MM.1S (cell line): ENCODE data around the gene PPP6R3.
"Not testable (repeated sequence)": the region's sequence is repeated elsewhere in the genome, so short reads cannot be mapped to it uniquely, and the experiment has no call there.

ENCODE experiments used
- DNase-seq: peaks from one replicate; pipeline ENCODE4 v3.0.0-alpha.2; 2015
- H2AFZ ChIP-seq: fragments of 300-600 bp; sonication (generic); 2 replicates; pipeline ENCODE4 v1.6.0; 2016; ENCODE audit warnings: antibody characterized with exemption, low read length
- H3F3A ChIP-seq: fragments of 300-600 bp; sonication (generic); 2 replicates; pipeline ENCODE4 v1.6.1; 2016; ENCODE audit warnings: mild to moderate bottlenecking, antibody characterized with exemption, low read length, moderate library complexity, mixed read lengths; ENCODE audit not compliant: insufficient read depth
- H3K27ac ChIP-seq: fragments of 300-600 bp; sonication (generic); 2 replicates; pipeline ENCODE4 v1.5.1; 2016; ENCODE audit warnings: mild to moderate bottlenecking, low read length
- H3K27me3 ChIP-seq: fragments of 300-600 bp; sonication (generic); replicated peaks from 2 replicates; pipeline ENCODE4 v1.6.0; 2016; ENCODE audit warnings: low read length; ENCODE audit not compliant: insufficient read depth
- H3K36me3 ChIP-seq: fragments of 300-600 bp; sonication (generic); replicated peaks from 2 replicates; pipeline ENCODE4 v1.6.1; 2016; ENCODE audit warnings: mild to moderate bottlenecking, low read length, mixed read lengths; ENCODE audit not compliant: insufficient read depth
- H3K4me1 ChIP-seq: fragments of 300-600 bp; sonication (generic); 2 replicates; pipeline ENCODE4 v1.6.1; 2016; ENCODE audit warnings: low read length, mixed read lengths
- H3K4me2 ChIP-seq: fragments of 300-600 bp; sonication (generic); 2 replicates; pipeline ENCODE4 v1.6.0; 2016; ENCODE audit warnings: low read depth, low read length
- H3K4me3 ChIP-seq: fragments of 300-600 bp; sonication (generic); 2 replicates; pipeline ENCODE4 v1.5.1; 2016; ENCODE audit warnings: low read length, mixed read lengths
- H3K79me2 ChIP-seq: fragments of 300-600 bp; sonication (generic); 2 replicates; pipeline ENCODE4 v1.6.1; 2016; ENCODE audit warnings: mixed run types, low read length, mixed read lengths
- H3K9ac ChIP-seq: fragments of 300-600 bp; sonication (generic); 2 replicates; pipeline ENCODE4 v1.6.1; 2016; ENCODE audit warnings: low read length, mixed read lengths
- H3K9me2 ChIP-seq: fragments of 300-600 bp; sonication (generic); replicated peaks from 2 replicates; pipeline ENCODE4 v1.6.1; 2016; ENCODE audit warnings: mild to moderate bottlenecking, low read length, mixed read lengths; ENCODE audit not compliant: insufficient read depth
- H3K9me3 ChIP-seq: fragments of 300-600 bp; sonication (generic); replicated peaks from 2 replicates; pipeline ENCODE4 v1.6.1; 2016; ENCODE audit warnings: mild to moderate bottlenecking, low read length, mixed read lengths; ENCODE audit not compliant: insufficient read depth
- H4K20me1 ChIP-seq: fragments of 300-600 bp; sonication (generic); 2 replicates; pipeline ENCODE4 v1.6.1; 2016; ENCODE audit warnings: mild to moderate bottlenecking, low read length, moderate library complexity, mixed read lengths; ENCODE audit not compliant: insufficient read depth
- CTCF ChIP-seq: fragments of 300-600 bp; sonication (generic); IDR thresholded peaks from 2 replicates; pipeline ENCODE4 v1.5.1; 2016; ENCODE audit warnings: antibody characterized with exemption, low read length, mixed read lengths
- EZH2 ChIP-seq: fragments of 300-600 bp; sonication (generic); optimal IDR thresholded peaks from 2 replicates; pipeline ENCODE3; 2017; ENCODE audit warnings: low read depth, mild to moderate bottlenecking, antibody characterized with exemption, low read length, mixed read lengths
- EZH2phosphoT487 ChIP-seq: fragments of 300-600 bp; sonication (generic); IDR thresholded peaks from 2 replicates; pipeline ENCODE4 v1.6.1; 2018; ENCODE audit warnings: antibody characterized with exemption, low read length

Gene PPP6R3

DNA sequence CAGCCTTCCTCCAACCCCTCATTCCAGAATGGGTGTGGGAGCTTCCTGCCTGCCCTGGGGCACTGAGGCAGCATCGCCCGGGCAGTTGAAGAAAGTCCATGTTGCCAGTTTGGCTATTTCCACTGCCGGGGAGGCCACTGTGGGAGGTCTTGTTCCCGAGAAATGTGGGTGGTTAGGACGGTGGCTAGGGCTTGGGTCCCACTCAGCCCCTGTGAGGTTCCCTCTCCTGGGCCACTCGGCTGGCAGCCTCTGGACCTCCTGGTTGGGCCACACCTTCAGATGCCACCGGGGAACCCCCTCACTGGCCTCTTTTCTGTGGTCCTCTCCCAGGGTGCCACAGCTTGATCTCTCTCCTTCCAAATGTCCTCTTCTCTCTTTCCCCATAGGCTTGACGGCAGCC lies 5.1 kb upstream of the PPP6R3 start:
- no peak for TF ChIP-seq CTCF
- TF ChIP-seq EZH2phosphoT487 = no peak
- TF ChIP-seq EZH2 = no peak
- Histone ChIP-seq H3K27ac (no peak overlapping the region), H3K79me2 (no peaks in the 10 kb centered on the region), H3K9ac (no peak overlapping the region), H3K9me2 (no peaks in the 10 kb centered on the region), H3K36me3 (no peaks in the 10 kb centered on the region), H3K9me3 (no peaks in the 10 kb centered on the region), H4K20me1 (no peaks in the 10 kb centered on the region), H3K4me2 (no peak overlapping the region), H2AFZ (no peak overlapping the region), H3K27me3 (peaks cover 14% of the 10 kb centered on the region), H3K4me1 (no peaks in the 10 kb centered on the region), H3K4me3 (no peak overlapping the region), H3F3A (peaks cover 4% of the 10 kb centered on the region; the same call in 1 of the 2 replicates)
- DNase-seq = no peak

GRCh38 chr11:68457216-68457897 lies 3.2 kb upstream of the PPP6R3 start:
- Histone ChIP-seq H3K9ac (no peak overlapping the region), H3F3A (peaks cover 4% of the 10 kb centered on the region; the same call in 1 of the 2 replicates), H3K36me3 (no peaks in the 10 kb centered on the region), H3K9me2 (no peaks in the 10 kb centered on the region), H3K27ac (no peak overlapping the region), H3K9me3 (no peaks in the 10 kb centered on the region), H2AFZ (no peak overlapping the region), H3K27me3 (peaks cover 14% of the 10 kb centered on the region), H3K4me2 (no peak overlapping the region), H4K20me1 (peaks cover 3% of the 10 kb centered on the region), H3K79me2 (peaks cover 16% of the 10 kb centered on the region), H3K4me3 (no peak overlapping the region), H3K4me1 (peaks cover 2% of the 10 kb centered on the region; the same call in 1 of the 2 replicates)
- no peak for DNase-seq
- TF ChIP-seq EZH2 (no peak), CTCF (no peak), EZH2phosphoT487 (no peak)

DNA sequence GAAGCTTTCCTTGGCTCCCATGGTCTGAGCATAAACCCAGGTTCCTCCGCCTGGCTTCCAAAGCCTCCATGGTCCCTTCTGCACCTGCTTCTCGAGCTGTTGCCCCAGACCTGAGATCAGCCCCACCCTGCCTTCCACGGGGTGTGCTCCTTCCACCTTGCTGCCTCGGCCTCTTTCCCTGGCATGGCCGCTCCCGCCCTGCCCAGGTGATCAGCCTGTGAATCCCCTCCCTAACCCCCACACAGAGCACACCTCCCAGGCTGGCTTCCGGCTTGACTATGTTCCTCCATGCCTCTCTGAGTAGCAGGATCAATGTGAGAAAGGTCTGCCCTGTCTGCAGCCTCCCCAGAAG lies 2.7 kb upstream of the PPP6R3 start:
- peaks cover 14% of the 10 kb centered on the region for H3K27me3 ChIP-seq
- peaks cover 7% of the 10 kb centered on the region; the same call in 1 of the 2 replicates for H3K4me1 ChIP-seq
- no peak overlapping the region for H3K27ac ChIP-seq
- TF ChIP-seq EZH2phosphoT487 (no peak), EZH2 (no peak), CTCF (no peak)
- H3K4me2 ChIP-seq = no peak overlapping the region
- peaks cover 22% of the 10 kb centered on the region for H3K79me2 ChIP-seq
- H3K4me3 ChIP-seq = no peak overlapping the region
- no peak overlapping the region for H3K9ac ChIP-seq
- no peaks in the 10 kb centered on the region for H3K9me2 ChIP-seq
- no peaks in the 10 kb centered on the region for H3K36me3 ChIP-seq
- H3K9me3 ChIP-seq = no peaks in the 10 kb centered on the region
- H4K20me1 ChIP-seq = peaks cover 9% of the 10 kb centered on the region
- no peak for DNase-seq
- no peak overlapping the region for H2AFZ ChIP-seq
- peaks cover 4% of the 10 kb centered on the region; the same call in 1 of the 2 replicates for H3F3A ChIP-seq

- not testable (repeated sequence) for H3F3A ChIP-seq, H3K4me1 ChIP-seq, H3K4me3 ChIP-seq, H3K9ac ChIP-seq, DNase-seq, H3K9me2 ChIP-seq, H3K4me2 ChIP-seq, H2AFZ ChIP-seq, H3K36me3 ChIP-seq, H3K27ac ChIP-seq, H3K9me3 ChIP-seq
- Histone ChIP-seq H3K79me2 (peaks cover 26% of the 10 kb centered on the region), H4K20me1 (peaks cover 13% of the 10 kb centered on the region), H3K27me3 (peaks cover 14% of the 10 kb centered on the region)
Observed at GRCh38 chr11:68458340-68458739, 2.2 kb upstream of the PPP6R3 start.
